ENCODE results near the gene TMCC2.
A peak's percentile ranks its signal among the peaks of the same experiment; 100 is the strongest.
"Not testable (repeated sequence)": the region's sequence is repeated elsewhere in the genome, so short reads cannot be mapped to it uniquely, and the experiment has no call there.

The TMCC2 gene

GRCh38 chr1:205227584-205228013 lies at the start of gene TMCC2:
TSS of gene TMCC2 (plus strand) at chr1:205227946. CDS start at chr1:205228565, 619 bp downstream.
- peak; percentile 83 for DNase-seq (ENCODE audit: low read depth)
- peak within 1 kb of the TSS; percentile 53 for H3K4me3 ChIP-seq (ENCODE audit: low read length)
- no peak for TF ChIP-seq CTCF (IDR thresholded peaks at IDR 0.05; ENCODE audit: insufficient read depth, low read depth, low read length, missing control alignments)

- DNase-seq (ENCODE audit: low read depth), result peak; percentile 16
- TF ChIP-seq CTCF (IDR thresholded peaks at IDR 0.05; ENCODE audit: insufficient read depth, low read depth, low read length, missing control alignments), result no peak
- H3K4me3 ChIP-seq (ENCODE audit: low read length), result no peak overlapping the region
These were observed 47.9 kb upstream of the TMCC2 start for GRCh38 chr1:205179842-205180241.

- not testable (repeated sequence) for H3K4me3 ChIP-seq (ENCODE audit: low read length); DNase-seq (ENCODE audit: low read depth)
These were observed 47.4 kb upstream of the TMCC2 start for GRCh38 chr1:205180331-205180730.

GRCh38 chr1:205182930-205183329 lies 44.8 kb upstream of the TMCC2 start:
- no peak for DNase-seq (ENCODE audit: low read depth)
- TF ChIP-seq CTCF (IDR thresholded peaks at IDR 0.05; ENCODE audit: insufficient read depth, low read depth, low read length, missing control alignments), result no peak
- no peak overlapping the region for H3K4me3 ChIP-seq (ENCODE audit: low read length)

GRCh38 chr1:205183676-205184335 lies 43.9 kb upstream of the TMCC2 start:
- no peak for DNase-seq (ENCODE audit: low read depth)
- TF ChIP-seq CTCF (IDR thresholded peaks at IDR 0.05; ENCODE audit: insufficient read depth, low read depth, low read length, missing control alignments), result no peak
- H3K4me3 ChIP-seq (ENCODE audit: low read length), result no peak overlapping the region

GRCh38 chr1:205186191-205186590 lies 41.6 kb upstream of the TMCC2 start:
- TF ChIP-seq CTCF (IDR thresholded peaks at IDR 0.05; ENCODE audit: insufficient read depth, low read depth, low read length, missing control alignments), result no peak
- no peak overlapping the region for H3K4me3 ChIP-seq (ENCODE audit: low read length)
- no peak for DNase-seq (ENCODE audit: low read depth)

GRCh38 chr1:205187420-205187819 lies 40.3 kb upstream of the TMCC2 start:
- DNase-seq (ENCODE audit: low read depth), result no peak
- H3K4me3 ChIP-seq (ENCODE audit: low read length), result no peak overlapping the region
- TF ChIP-seq CTCF (IDR thresholded peaks at IDR 0.05; ENCODE audit: insufficient read depth, low read depth, low read length, missing control alignments), result no peak

Data from epithelial cell of esophagus (primary cell).